OCI-LY3 (cell line): ENCODE results near the gene WWP2.

ENCODE experiments used
- EZH2phosphoT487 ChIP-seq: fragments of 200-600 bp; shearing (Covaris generic); IDR thresholded peaks from 2 replicates; pipeline ENCODE4 v1.6.1; 2018; ENCODE audit warnings: antibody characterized with exemption, mixed run types, low read depth
- TF ChIP-seq, protein P1 (sequence below): fragments of 200-600, 300-600 bp; sonication (generic); IDR thresholded peaks from 2 replicates; pipeline ENCODE4 v1.5.1; 2014; ENCODE audit warnings: antibody characterized with exemption, low read length, low read depth

- TF ChIP-seq, protein P1, sequence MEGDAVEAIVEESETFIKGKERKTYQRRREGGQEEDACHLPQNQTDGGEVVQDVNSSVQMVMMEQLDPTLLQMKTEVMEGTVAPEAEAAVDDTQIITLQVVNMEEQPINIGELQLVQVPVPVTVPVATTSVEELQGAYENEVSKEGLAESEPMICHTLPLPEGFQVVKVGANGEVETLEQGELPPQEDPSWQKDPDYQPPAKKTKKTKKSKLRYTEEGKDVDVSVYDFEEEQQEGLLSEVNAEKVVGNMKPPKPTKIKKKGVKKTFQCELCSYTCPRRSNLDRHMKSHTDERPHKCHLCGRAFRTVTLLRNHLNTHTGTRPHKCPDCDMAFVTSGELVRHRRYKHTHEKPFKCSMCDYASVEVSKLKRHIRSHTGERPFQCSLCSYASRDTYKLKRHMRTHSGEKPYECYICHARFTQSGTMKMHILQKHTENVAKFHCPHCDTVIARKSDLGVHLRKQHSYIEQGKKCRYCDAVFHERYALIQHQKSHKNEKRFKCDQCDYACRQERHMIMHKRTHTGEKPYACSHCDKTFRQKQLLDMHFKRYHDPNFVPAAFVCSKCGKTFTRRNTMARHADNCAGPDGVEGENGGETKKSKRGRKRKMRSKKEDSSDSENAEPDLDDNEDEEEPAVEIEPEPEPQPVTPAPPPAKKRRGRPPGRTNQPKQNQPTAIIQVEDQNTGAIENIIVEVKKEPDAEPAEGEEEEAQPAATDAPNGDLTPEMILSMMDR, result no peak
- TF ChIP-seq EZH2phosphoT487, result no peak
These were observed 74.1 kb downstream of the WWP2 start for GRCh38 chr16:69836257-69836656.
